HCT116 (cell line): ENCODE measurements around the gene TWF2. TPM values are rescaled to one million over a fixed set of nuclear protein-coding genes. Genes with fewer than 3 reads are reported as not detected.

ENCODE experiments used
- ATAC-seq: fragments of 200-7000 bp; cut with Tn5 transposase; 2 replicates; pipeline ENCODE4 v1.9.1; 2020; ENCODE audit warnings: mild to moderate bottlenecking, moderate library complexity
- BruUV-seq: library from RNA; stranded (reverse); fragments of 400-500 nt; replicated peaks from 2 replicates; lab custom pipeline; 2021; lab: Mats Ljungman, UMichigan
- CTCF ChIA-PET: fragments of 300-600 bp; sonication (Branson Sonifier 250); formaldehyde crosslinking; loops from one replicate; lab custom pipeline; 2021; ENCODE audit warnings: antibody characterized with exemption; lab: Charles Lee
- POLR2A ChIA-PET: fragments of 300-600, 350-600 bp; sonication (Branson Sonifier 250); formaldehyde crosslinking; loops from one replicate; lab custom pipeline; 2021; ENCODE audit warnings: antibody characterized with exemption; lab: Charles Lee
- RAD21 ChIA-PET, 2 experiments: fragments of 300-600 bp; sonication (Branson Sonifier 250); formaldehyde crosslinking; loops; one replicate each; lab custom pipeline; 2023; ENCODE audit warnings: low total read pairs in 2 of 2; ENCODE audit not compliant: uncharacterized antibody in 2 of 2, unreplicated experiment in 2 of 2, low non-redundant PET in 1 of 2; lab: Charles Lee
- DNase-seq: peaks from one replicate; pipeline ENCODE4 v3.0.0-alpha.2; 2010; ENCODE audit warnings: low read depth, low spot score
- H2AFZ ChIP-seq: fragments of 200-600 bp; shearing (Covaris generic), sonication (generic); 2 replicates; pipeline ENCODE4 v1.6.1; 2017; ENCODE audit warnings: low read depth, mixed run types, mixed read lengths, antibody characterized with exemption, low read length; ENCODE audit not compliant: poor library complexity, severe bottlenecking
- H3K27ac ChIP-seq: 2 replicates; pipeline ENCODE4 v1.5.1; 2012; ENCODE audit warnings: low read depth, low read length
- H3K27me3 ChIP-seq: fragments of 200-600 bp; sonication (generic); 2 replicates; pipeline ENCODE4 v1.6.1; 2016; ENCODE audit warnings: mixed run types, low read length, mixed read lengths; ENCODE audit not compliant: insufficient read depth
- H3K36me3 ChIP-seq, 2 experiments: fragments of 200-500 bp in 1 of 2; fragments of 200-600 bp in 1 of 2; sonication (Bioruptor generic) in 1 of 2; sonication (generic) in 1 of 2; 2 replicates each; pipeline versions ENCODE4 v1.5.1 to v1.6.1; 2014 to 2016; ENCODE audit warnings: low read length in 2 of 2, inconsistent platforms in 1 of 2, mixed read lengths in 1 of 2, mixed run types in 1 of 2; ENCODE audit not compliant: insufficient read depth in 2 of 2, control insufficient read depth in 1 of 2
- H3K4me1 ChIP-seq, 2 experiments: fragments of 200-600 bp in 1 of 2; sonication (generic) in 1 of 2; 2 replicates each; pipeline versions ENCODE4 v1.5.1 to v1.6.1; 2012 to 2017; ENCODE audit warnings: low read length in 2 of 2, inconsistent platforms in 1 of 2, mild to moderate bottlenecking in 1 of 2, mixed read lengths in 1 of 2, mixed run types in 1 of 2, moderate library complexity in 1 of 2; ENCODE audit not compliant: insufficient read depth in 2 of 2, control insufficient read depth in 1 of 2
- H3K4me2 ChIP-seq: fragments of 200-600 bp; sonication (generic); 2 replicates; pipeline ENCODE4 v1.6.1; 2017; ENCODE audit warnings: mixed run types, low read length, mixed read lengths
- H3K4me3 ChIP-seq, 2 experiments: fragments of 200-600 bp in 1 of 2; sonication (generic) in 1 of 2; replicated peaks in 1 of 2; 2 replicates each; pipeline ENCODE4 v1.5.1; 2011 to 2016; ENCODE audit warnings: low read length in 2 of 2, control low read depth in 1 of 2, low read depth in 1 of 2, mild to moderate bottlenecking in 1 of 2, mixed read lengths in 1 of 2, mixed run types in 1 of 2
- H3K79me2 ChIP-seq: fragments of 200-600 bp; sonication (generic); 2 replicates; pipeline ENCODE4 v1.6.1; 2017; ENCODE audit warnings: mild to moderate bottlenecking, mixed run types, low read length, moderate library complexity, mixed read lengths; ENCODE audit not compliant: insufficient read depth
- H3K9ac ChIP-seq: fragments of 200-600 bp; sonication (generic); 2 replicates; pipeline ENCODE4 v1.6.1; 2016; ENCODE audit warnings: low read length, mixed read lengths
- H3K9me2 ChIP-seq: fragments of 200-600 bp; sonication (generic), shearing (Covaris generic); 2 replicates; pipeline ENCODE4 v1.6.1; 2017; ENCODE audit warnings: mixed run types, mild to moderate bottlenecking, moderate library complexity; ENCODE audit not compliant: insufficient read depth
- H3K9me3 ChIP-seq, 2 experiments: fragments of 200-500 bp in 1 of 2; fragments of 200-600 bp in 1 of 2; sonication (Bioruptor generic) in 1 of 2; sonication (generic) in 1 of 2; 2 replicates each; pipeline ENCODE4 v1.6.1; 2014 to 2017; ENCODE audit warnings: low read length in 2 of 2, mixed read lengths in 2 of 2, inconsistent platforms in 1 of 2, low read depth in 1 of 2, mild to moderate bottlenecking in 1 of 2, mixed run types in 1 of 2, moderate library complexity in 1 of 2; ENCODE audit not compliant: control insufficient read depth in 1 of 2, insufficient read depth in 1 of 2
- H4K20me1 ChIP-seq: fragments of 200-600 bp; sonication (generic), shearing (Covaris generic); 2 replicates; pipeline ENCODE4 v1.6.1; 2017; ENCODE audit warnings: mixed run types, mild to moderate bottlenecking, moderate library complexity; ENCODE audit not compliant: insufficient read depth
- CBX3 ChIP-seq: IDR thresholded peaks from 2 replicates; pipeline ENCODE4 v1.6.1; 2012; ENCODE audit warnings: low read depth
- EGR1 ChIP-seq: IDR thresholded peaks from 2 replicates; pipeline ENCODE4 v1.6.1; 2012; ENCODE audit warnings: low read depth
- ELF1 ChIP-seq: IDR thresholded peaks from 2 replicates; pipeline ENCODE4 v1.6.1; 2012; ENCODE audit warnings: low read depth, borderline replicate concordance
- EZH2 ChIP-seq: fragments of 200-600 bp; sonication (generic); IDR thresholded peaks from 2 replicates; pipeline ENCODE4 v1.6.1; 2017; ENCODE audit warnings: antibody characterized with exemption, mixed run types
- EZH2phosphoT487 ChIP-seq: fragments of 200-600 bp; IDR thresholded peaks from 2 replicates; pipeline ENCODE4 v1.6.1; 2018; ENCODE audit warnings: antibody characterized with exemption, borderline replicate concordance
- FOSL1 ChIP-seq: IDR thresholded peaks from 2 replicates; pipeline ENCODE4 v1.6.1; 2012; ENCODE audit warnings: low read depth
- MAX ChIP-seq: IDR thresholded peaks from 2 replicates; pipeline ENCODE4 v1.6.1; 2012
- POLR2AphosphoS5 ChIP-seq: IDR thresholded peaks from 2 replicates; pipeline ENCODE4 v1.6.1; 2011; ENCODE audit warnings: mild to moderate bottlenecking, low read depth, low read length, moderate library complexity
- RAD21 ChIP-seq: IDR thresholded peaks from 2 replicates; pipeline ENCODE4 v1.6.1; 2012; ENCODE audit warnings: low read depth, mild to moderate bottlenecking
- SIN3A ChIP-seq: IDR thresholded peaks from 2 replicates; pipeline ENCODE4 v1.6.1; 2012; ENCODE audit warnings: low read depth
- SP1 ChIP-seq: IDR thresholded peaks from 2 replicates; pipeline ENCODE4 v1.6.1; 2012; ENCODE audit warnings: low read depth
- SRF ChIP-seq: IDR thresholded peaks from 2 replicates; pipeline ENCODE4 v1.6.1; 2012; ENCODE audit warnings: low read depth
- TCF7L2 ChIP-seq: IDR thresholded peaks from 2 replicates; pipeline ENCODE4 v1.7.0; 2011; ENCODE audit warnings: borderline replicate concordance, inconsistent platforms; ENCODE audit not compliant: insufficient read depth, insufficient read length; ENCODE audit errors: extremely low read depth
- ZBTB33 ChIP-seq: IDR thresholded peaks from 2 replicates; pipeline ENCODE4 v1.6.1; 2011; ENCODE audit warnings: mild to moderate bottlenecking, low read length, moderate library complexity; ENCODE audit not compliant: insufficient replicate concordance; ENCODE audit errors: extremely low read depth
- ZFX ChIP-seq: fragments of 450-650 bp; IDR thresholded peaks from 2 replicates; pipeline ENCODE4 v1.6.1; 2017
- intact Hi-C: fragments of 100-400 bp; cut with micrococcal nuclease; formaldehyde crosslinking; loops from 2 replicates; pipeline ENCODE4 v1.10.0; 2022
- total RNA-seq: library from RNA; stranded (reverse); gene quantifications from one replicate; pipeline ENCODE4 v1.2.1, GENCODE V29; 2021; ENCODE audit not compliant: unreplicated experiment
- TF ChIP-seq, protein P1 (sequence below), 3 experiments: fragments of 200-600 bp in 1 of 3; sonication (generic) in 1 of 3; IDR thresholded peaks in 2 of 3; conservative IDR thresholded peaks in 1 of 3; 2 replicates each; pipeline ENCODE4 v1.5.1; 2012 to 2017; ENCODE audit warnings: low read depth in 2 of 3, low read length in 2 of 3, antibody characterized with exemption in 1 of 3, borderline replicate concordance in 1 of 3, control low read depth in 1 of 3, mild to moderate bottlenecking in 1 of 3, mixed read lengths in 1 of 3, mixed run types in 1 of 3, moderate library complexity in 1 of 3; ENCODE audit not compliant: insufficient read depth in 1 of 3
- TF ChIP-seq, protein P2 (sequence below): IDR thresholded peaks from 2 replicates; pipeline ENCODE4 v1.6.1; 2012

TWF2 gene
- total RNA-seq, 1 experiment from 2014 or later, result 100 TPM

- RAD21 ChIA-PET, result no interaction called here
- TF ChIP-seq ZFX (no peak), EZH2 (no peak), ELF1 (no peak)
- TF ChIP-seq, all 23 proteins: peak for 0
- Histone ChIP-seq H3K4me3 (no peak overlapping the region), H2AFZ (no peak overlapping the region), H3K9me2 (no peaks in the 10 kb centered on the region), H3K4me2 (no peak overlapping the region), H3K9ac (no peak overlapping the region), H3K4me1 (peaks cover 0 to 9% of the 10 kb centered on the region in 2 experiments; a peak in 3 of 4 replicates), H3K27ac (no peak overlapping the region), H4K20me1 (no peaks in the 10 kb centered on the region), H3K9me3 (no peaks in the 10 kb centered on the region), H3K27me3 (no peaks in the 10 kb centered on the region), H3K36me3 (no peaks in the 10 kb centered on the region), H3K79me2 (no peaks in the 10 kb centered on the region)
- ATAC-seq (no peak), DNase-seq (no peak)
- ChIA-PET CTCF (no interaction called here), POLR2A (no interaction called here)
- no TSS peak for BruUV-seq
- intact Hi-C loops, result no loop called here
Measured at GRCh38 chr3:52188556-52188955, 50.4 kb downstream of the TWF2 start.

- ATAC-seq (no peak), DNase-seq (no peak)
- Histone ChIP-seq H3K4me1 (no peaks in the 10 kb centered on the region), H3K9me2 (no peaks in the 10 kb centered on the region), H3K79me2 (no peaks in the 10 kb centered on the region), H3K27me3 (no peaks in the 10 kb centered on the region), H4K20me1 (no peaks in the 10 kb centered on the region), H3K9me3 (no peaks in the 10 kb centered on the region), H2AFZ (no peak overlapping the region), H3K36me3 (no peaks in the 10 kb centered on the region), H3K4me2 (no peak overlapping the region), H3K4me3 (no peak overlapping the region), H3K9ac (no peak overlapping the region), H3K27ac (no peak overlapping the region)
- POLR2A ChIA-PET, result no interaction called here
- no TSS peak for BruUV-seq
- RAD21 ChIA-PET, result no interaction called here
- intact Hi-C loops, result no loop called here
- CTCF ChIA-PET, result no interaction called here
- TF ChIP-seq, protein P1, sequence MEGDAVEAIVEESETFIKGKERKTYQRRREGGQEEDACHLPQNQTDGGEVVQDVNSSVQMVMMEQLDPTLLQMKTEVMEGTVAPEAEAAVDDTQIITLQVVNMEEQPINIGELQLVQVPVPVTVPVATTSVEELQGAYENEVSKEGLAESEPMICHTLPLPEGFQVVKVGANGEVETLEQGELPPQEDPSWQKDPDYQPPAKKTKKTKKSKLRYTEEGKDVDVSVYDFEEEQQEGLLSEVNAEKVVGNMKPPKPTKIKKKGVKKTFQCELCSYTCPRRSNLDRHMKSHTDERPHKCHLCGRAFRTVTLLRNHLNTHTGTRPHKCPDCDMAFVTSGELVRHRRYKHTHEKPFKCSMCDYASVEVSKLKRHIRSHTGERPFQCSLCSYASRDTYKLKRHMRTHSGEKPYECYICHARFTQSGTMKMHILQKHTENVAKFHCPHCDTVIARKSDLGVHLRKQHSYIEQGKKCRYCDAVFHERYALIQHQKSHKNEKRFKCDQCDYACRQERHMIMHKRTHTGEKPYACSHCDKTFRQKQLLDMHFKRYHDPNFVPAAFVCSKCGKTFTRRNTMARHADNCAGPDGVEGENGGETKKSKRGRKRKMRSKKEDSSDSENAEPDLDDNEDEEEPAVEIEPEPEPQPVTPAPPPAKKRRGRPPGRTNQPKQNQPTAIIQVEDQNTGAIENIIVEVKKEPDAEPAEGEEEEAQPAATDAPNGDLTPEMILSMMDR (IDR thresholded peaks at IDR 0.05 in 2 of 3, conservative IDR thresholded peaks at IDR 0.05 in 1 of 3; ENCODE audit: borderline replicate concordance in 1 of 3, insufficient read depth in 1 of 3, low read depth in 2 of 3, low read length in 2 of 3), result no peak
- no peak for TF ChIP-seq EGR1
- TF ChIP-seq RAD21, result no peak
- no peak for TF ChIP-seq ELF1
- TF ChIP-seq ZBTB33, result no peak
- TF ChIP-seq SP1, result no peak
- TF ChIP-seq SRF, result no peak
- TF ChIP-seq TCF7L2, result no peak
- TF ChIP-seq, protein P2, sequence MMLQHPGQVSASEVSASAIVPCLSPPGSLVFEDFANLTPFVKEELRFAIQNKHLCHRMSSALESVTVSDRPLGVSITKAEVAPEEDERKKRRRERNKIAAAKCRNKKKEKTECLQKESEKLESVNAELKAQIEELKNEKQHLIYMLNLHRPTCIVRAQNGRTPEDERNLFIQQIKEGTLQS, result no peak
- TF ChIP-seq POLR2AphosphoS5, result no peak
- no peak for TF ChIP-seq MAX
- TF ChIP-seq EZH2phosphoT487, result no peak
- no peak for TF ChIP-seq CBX3
- TF ChIP-seq FOSL1, result no peak
- no peak for TF ChIP-seq SIN3A
Measured at GRCh38 chr3:52186729-52187128, 52.2 kb downstream of the TWF2 start.
